Measurements from ENCODE around the gene LAMA4. TPM values are rescaled to one million over a fixed set of nuclear protein-coding genes. Genes with fewer than 3 reads are reported as not detected.
A peak's percentile ranks its signal among the peaks of the same experiment; 100 is the strongest.

The LAMA4 gene
- 100 to 1,000 TPM; 121 to 261 TPM for total RNA-seq
- 10 to 100 TPM; 28.4 to 38.6 TPM for polyA plus RNA-seq
- long read RNA-seq, donor 1, full-length matches to known transcripts = 12 of 56 reads
- long read RNA-seq, donor 1, partial matches to known transcripts = 44 of 56 reads
- long read RNA-seq, donor 1, other reads (novel, unspliced or antisense) = 0 of 56 reads
- long read RNA-seq, donor 2, partial matches to known transcripts = 9 of 14 reads
- long read RNA-seq, donor 2, other reads (novel, unspliced or antisense) = 0 of 14 reads
- long read RNA-seq, donor 3, partial matches to known transcripts = 10 of 19 reads
- long read RNA-seq, donor 3, other reads (novel, unspliced or antisense) = 0 of 19 reads
- long read RNA-seq, donor 4, partial matches to known transcripts = 14 of 25 reads
- long read RNA-seq, donor 4, other reads (novel, unspliced or antisense) = 0 of 25 reads
- long read RNA-seq, donor 5, full-length matches to known transcripts = 23 of 83 reads
- long read RNA-seq, donor 5, partial matches to known transcripts = 60 of 83 reads
- long read RNA-seq, donor 5, other reads (novel, unspliced or antisense) = 0 of 83 reads

- no peak for TF ChIP-seq CTCF (IDR thresholded peaks at IDR 0.05; ENCODE audit: control extremely low read depth, extremely low read depth)
- H3K27me3 ChIP-seq (ENCODE audit: control insufficient read depth in 3 of 3, insufficient read depth in 3 of 3, low read length in 2 of 3) = peaks cover 0 to 2% (median 0%) of the 10 kb centered on the region in 3 donors
- peak within 1 kb of the TSS; percentile 79 to 90 for H3K27ac ChIP-seq (ENCODE audit: low read depth in 1 of 2, low read length in 1 of 2)
- peaks cover 4 to 30% (median 13%) of the 10 kb centered on the region in 5 donors for H3K4me1 ChIP-seq (ENCODE audit: control insufficient read depth in 5 of 5, insufficient read depth in 5 of 5, low read length in 5 of 5)
- ATAC-seq (ENCODE audit: insufficient read depth, low FRiP score) = peak; percentile 45
- H3K9me3 ChIP-seq (ENCODE audit: control insufficient read depth in 4 of 4, insufficient read depth in 3 of 4, low read length in 3 of 4) = no peaks in the 10 kb centered on the region
- H3K9ac ChIP-seq (ENCODE audit: insufficient read depth in 1 of 2, low read length in 2 of 2) = peak within 1 kb of the TSS; percentile 86 to 96
- H3K4me3 ChIP-seq = peak within 1 kb of the TSS; percentile 63
- DNase-seq = peak; percentile 84 to 93 (median 93)
- 4 to 6% methylated on average over 43 to 52 of the region's 52 CpGs for WGBS, 2 donors
- H3K36me3 ChIP-seq (ENCODE audit: control insufficient read depth in 4 of 4, insufficient read depth in 4 of 4, low read length in 4 of 4) = peaks cover 0 to 36% (median 8%) of the 10 kb centered on the region in 4 donors
Observed at GRCh38 chr6:112253841-112254816, at the start of gene LAMA4. Gene LAMA4, minus strand, starts transcription at chr6:112254567. Its CDS starts 417 bp downstream, at chr6:112254150.

GRCh38 chr6:112302142-112302705, 47.9 kb upstream of the LAMA4 start:
- ATAC-seq (ENCODE audit: insufficient read depth, low FRiP score) = no peak
- no peak for DNase-seq

GRCh38 chr6:112300896-112301295, 46.5 kb upstream of the LAMA4 start:
- no peak overlapping the region for H3K9ac ChIP-seq (ENCODE audit: insufficient read depth in 1 of 2, low read length in 2 of 2)
- DNase-seq (peak in 1 of 3 donors; percentile 51), ATAC-seq (ENCODE audit: insufficient read depth, low FRiP score) (no peak)
- H3K9me3 ChIP-seq (ENCODE audit: control insufficient read depth in 4 of 4, insufficient read depth in 3 of 4, low read length in 3 of 4) = no peaks in the 10 kb centered on the region
- H3K27me3 ChIP-seq (ENCODE audit: control insufficient read depth in 3 of 3, insufficient read depth in 3 of 3, low read length in 2 of 3) = no peaks in the 10 kb centered on the region
- peaks cover 0 to 30% (median 2%) of the 10 kb centered on the region in 5 donors for H3K4me1 ChIP-seq (ENCODE audit: control insufficient read depth in 5 of 5, insufficient read depth in 5 of 5, low read length in 5 of 5)
- no peak for TF ChIP-seq CTCF (IDR thresholded peaks at IDR 0.05; ENCODE audit: control extremely low read depth, extremely low read depth)
- no peak overlapping the region for H3K4me3 ChIP-seq
- H3K27ac ChIP-seq (ENCODE audit: low read depth in 1 of 2, low read length in 1 of 2) = no peak overlapping the region
- H3K36me3 ChIP-seq (ENCODE audit: control insufficient read depth in 4 of 4, insufficient read depth in 4 of 4, low read length in 4 of 4) = peaks cover 0 to 3% (median 0%) of the 10 kb centered on the region in 4 donors

More at GRCh38 chr6:112302142-112302705, 47.9 kb upstream of the LAMA4 start:
- Histone ChIP-seq H3K36me3 (ENCODE audit: control insufficient read depth in 4 of 4, insufficient read depth in 4 of 4, low read length in 4 of 4) (peaks cover 0 to 3% (median 0%) of the 10 kb centered on the region in 4 donors), H3K27me3 (ENCODE audit: control insufficient read depth in 3 of 3, insufficient read depth in 3 of 3, low read length in 2 of 3) (no peaks in the 10 kb centered on the region), H3K4me3 (no peak overlapping the region), H3K9me3 (ENCODE audit: control insufficient read depth in 4 of 4, insufficient read depth in 3 of 4, low read length in 3 of 4) (no peaks in the 10 kb centered on the region), H3K27ac (ENCODE audit: low read depth in 1 of 2, low read length in 1 of 2) (no peak overlapping the region), H3K9ac (ENCODE audit: insufficient read depth in 1 of 2, low read length in 2 of 2) (no peak overlapping the region), H3K4me1 (ENCODE audit: control insufficient read depth in 5 of 5, insufficient read depth in 5 of 5, low read length in 5 of 5) (peaks cover 0 to 28% (median 6%) of the 10 kb centered on the region in 5 donors)
- 72 to 80% methylated on average over 3 of the region's 3 CpGs for WGBS, 2 donors
- TF ChIP-seq CTCF (IDR thresholded peaks at IDR 0.05; ENCODE audit: control extremely low read depth, extremely low read depth) = no peak

All from lung (tissue), 16 donors.